Measurements from ENCODE around the gene LHFPL2. TPM values are rescaled to one million over a fixed set of nuclear protein-coding genes. Genes with fewer than 3 reads are reported as not detected.

The LHFPL2 gene
- total RNA-seq, 1 donor from 2014 or later: 47.6 TPM

DNA sequence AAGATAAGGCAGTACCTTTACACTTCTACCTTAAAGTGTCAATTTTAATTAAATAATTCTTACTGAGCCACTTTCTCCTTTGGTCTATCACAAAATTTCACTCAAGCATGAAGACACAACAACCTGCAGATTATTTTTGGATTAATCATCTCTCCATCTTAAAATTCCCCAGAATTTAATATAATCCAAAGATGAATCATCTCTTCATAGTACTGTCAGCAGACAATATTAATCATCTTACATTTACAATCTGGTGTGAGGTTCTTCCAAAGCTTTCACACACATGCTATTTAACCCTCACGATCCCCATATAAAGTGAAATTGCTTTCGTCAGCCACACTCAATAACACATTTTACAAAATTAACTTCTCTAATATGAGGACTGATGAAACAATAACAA, 43.0 kb downstream of the LHFPL2 start:
- TF ChIP-seq, protein P1, sequence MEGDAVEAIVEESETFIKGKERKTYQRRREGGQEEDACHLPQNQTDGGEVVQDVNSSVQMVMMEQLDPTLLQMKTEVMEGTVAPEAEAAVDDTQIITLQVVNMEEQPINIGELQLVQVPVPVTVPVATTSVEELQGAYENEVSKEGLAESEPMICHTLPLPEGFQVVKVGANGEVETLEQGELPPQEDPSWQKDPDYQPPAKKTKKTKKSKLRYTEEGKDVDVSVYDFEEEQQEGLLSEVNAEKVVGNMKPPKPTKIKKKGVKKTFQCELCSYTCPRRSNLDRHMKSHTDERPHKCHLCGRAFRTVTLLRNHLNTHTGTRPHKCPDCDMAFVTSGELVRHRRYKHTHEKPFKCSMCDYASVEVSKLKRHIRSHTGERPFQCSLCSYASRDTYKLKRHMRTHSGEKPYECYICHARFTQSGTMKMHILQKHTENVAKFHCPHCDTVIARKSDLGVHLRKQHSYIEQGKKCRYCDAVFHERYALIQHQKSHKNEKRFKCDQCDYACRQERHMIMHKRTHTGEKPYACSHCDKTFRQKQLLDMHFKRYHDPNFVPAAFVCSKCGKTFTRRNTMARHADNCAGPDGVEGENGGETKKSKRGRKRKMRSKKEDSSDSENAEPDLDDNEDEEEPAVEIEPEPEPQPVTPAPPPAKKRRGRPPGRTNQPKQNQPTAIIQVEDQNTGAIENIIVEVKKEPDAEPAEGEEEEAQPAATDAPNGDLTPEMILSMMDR (IDR thresholded peaks at IDR 0.05; ENCODE audit: unreplicated experiment): no peak
- no peak overlapping the region for H3K4me3 Mint-ChIP-seq (ENCODE audit: unreplicated experiment)
- no peak overlapping the region for H3K27ac Mint-ChIP-seq (ENCODE audit: unreplicated experiment)
- H3K4me1 Mint-ChIP-seq (ENCODE audit: unreplicated experiment): peaks cover 8% of the 10 kb centered on the region
- no peaks in the 10 kb centered on the region for H3K27me3 Mint-ChIP-seq (ENCODE audit: unreplicated experiment)
- no peaks in the 10 kb centered on the region for H3K9me3 Mint-ChIP-seq (ENCODE audit: unreplicated experiment)
- H3K36me3 Mint-ChIP-seq (ENCODE audit: low read depth, unreplicated experiment): peaks cover under 1% of the 10 kb centered on the region
- DNase-seq (ENCODE audit: low spot score): no peak

DNA sequence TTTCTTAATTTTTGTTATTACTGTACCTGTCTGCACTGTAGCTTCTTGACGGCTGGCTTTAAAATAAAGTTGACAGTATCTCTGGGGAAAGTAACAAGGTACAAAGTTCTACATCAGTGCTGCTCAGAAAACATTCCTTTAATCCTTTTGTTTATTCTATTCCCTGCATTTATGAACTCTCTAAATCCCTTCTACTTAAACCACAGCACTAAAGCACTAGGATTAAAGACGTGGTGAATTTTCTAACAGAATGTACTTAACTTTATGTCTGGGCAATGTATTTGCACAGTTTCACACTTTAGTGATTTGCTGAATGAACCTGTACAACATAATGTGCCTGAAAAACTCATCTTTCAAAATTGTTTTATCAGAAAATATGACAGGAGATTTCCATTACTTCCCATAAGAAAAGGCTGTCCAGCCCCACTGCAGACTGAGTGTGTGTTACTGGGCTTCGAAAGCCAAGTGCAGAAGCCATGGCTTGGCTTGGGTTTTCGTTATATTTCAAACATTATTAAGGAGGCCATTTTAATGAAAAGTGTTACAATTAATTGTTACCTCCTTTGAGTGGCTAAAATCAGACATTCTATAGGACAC, 43.8 kb downstream of the LHFPL2 start:
- DNase-seq (ENCODE audit: low spot score): no peak
- peaks cover 9% of the 10 kb centered on the region for H3K4me1 Mint-ChIP-seq (ENCODE audit: unreplicated experiment)
- H3K4me3 Mint-ChIP-seq (ENCODE audit: unreplicated experiment): no peak overlapping the region
- no peaks in the 10 kb centered on the region for H3K27me3 Mint-ChIP-seq (ENCODE audit: unreplicated experiment)
- TF ChIP-seq, protein P1 (IDR thresholded peaks at IDR 0.05; ENCODE audit: unreplicated experiment): no peak
- no peak overlapping the region for H3K27ac Mint-ChIP-seq (ENCODE audit: unreplicated experiment)
- H3K36me3 Mint-ChIP-seq (ENCODE audit: low read depth, unreplicated experiment): no peaks in the 10 kb centered on the region
- H3K9me3 Mint-ChIP-seq (ENCODE audit: unreplicated experiment): no peaks in the 10 kb centered on the region

DNA sequence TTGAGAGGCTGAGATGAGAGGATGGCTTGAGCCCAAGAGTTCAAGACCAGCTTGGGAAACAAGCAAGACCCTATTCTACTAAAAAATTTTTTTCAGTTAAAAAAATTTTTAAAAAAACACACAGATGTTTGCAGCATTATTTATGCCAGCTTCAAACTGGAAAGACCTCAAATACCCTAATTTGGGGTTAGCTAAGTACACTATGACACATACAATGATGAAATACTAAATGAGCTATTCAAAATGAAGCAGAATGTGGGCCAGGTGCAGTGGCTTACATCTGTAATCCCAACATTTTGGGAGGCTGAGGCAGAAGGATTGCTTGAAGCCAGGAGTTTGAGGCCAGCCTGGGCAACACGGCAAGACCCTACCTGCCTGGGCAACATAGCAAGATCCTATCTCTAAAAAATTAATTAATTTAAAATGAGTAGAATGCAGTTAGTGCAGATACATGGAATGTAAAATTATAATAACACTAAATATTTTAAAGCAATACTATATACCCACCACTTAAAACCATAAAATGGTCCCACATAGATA, 44.9 kb downstream of the LHFPL2 start:
- H3K4me3 Mint-ChIP-seq (ENCODE audit: unreplicated experiment): no peak overlapping the region
- H3K36me3 Mint-ChIP-seq (ENCODE audit: low read depth, unreplicated experiment): peaks cover 3% of the 10 kb centered on the region
- TF ChIP-seq, protein P1 (IDR thresholded peaks at IDR 0.05; ENCODE audit: unreplicated experiment): no peak
- DNase-seq (ENCODE audit: low spot score): no peak
- H3K4me1 Mint-ChIP-seq (ENCODE audit: unreplicated experiment): peaks cover 12% of the 10 kb centered on the region
- no peak overlapping the region for H3K27ac Mint-ChIP-seq (ENCODE audit: unreplicated experiment)
- H3K27me3 Mint-ChIP-seq (ENCODE audit: unreplicated experiment): no peaks in the 10 kb centered on the region
- H3K9me3 Mint-ChIP-seq (ENCODE audit: unreplicated experiment): no peaks in the 10 kb centered on the region

DNA sequence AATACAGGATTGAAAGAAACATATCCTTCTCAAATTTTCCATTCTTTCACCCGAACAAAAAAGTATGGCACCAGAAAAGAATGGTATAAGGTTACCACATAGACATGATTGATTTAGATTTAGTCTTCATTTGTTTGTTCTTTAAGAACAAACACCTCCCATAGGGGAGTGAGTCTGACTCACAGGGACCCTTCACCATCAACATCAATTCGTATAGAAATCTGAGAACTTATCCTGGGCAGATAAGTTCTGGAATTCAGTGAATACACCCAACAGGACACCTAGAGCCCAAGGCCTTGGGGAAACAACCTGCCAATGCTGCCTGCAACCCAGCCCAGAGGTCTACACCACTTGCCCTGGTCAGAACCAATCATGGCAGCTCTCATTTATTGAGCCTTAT, 46.2 kb downstream of the LHFPL2 start:
- Mint-ChIP-seq H3K27ac (ENCODE audit: unreplicated experiment) (no peak overlapping the region), H3K4me3 (ENCODE audit: unreplicated experiment) (no peak overlapping the region), H3K9me3 (ENCODE audit: unreplicated experiment) (no peaks in the 10 kb centered on the region), H3K27me3 (ENCODE audit: unreplicated experiment) (no peaks in the 10 kb centered on the region), H3K4me1 (ENCODE audit: unreplicated experiment) (peaks cover 15% of the 10 kb centered on the region), H3K36me3 (ENCODE audit: low read depth, unreplicated experiment) (peaks cover 3% of the 10 kb centered on the region)
- no peak for DNase-seq (ENCODE audit: low spot score)
- TF ChIP-seq, protein P1 (IDR thresholded peaks at IDR 0.05; ENCODE audit: unreplicated experiment): no peak

DNA sequence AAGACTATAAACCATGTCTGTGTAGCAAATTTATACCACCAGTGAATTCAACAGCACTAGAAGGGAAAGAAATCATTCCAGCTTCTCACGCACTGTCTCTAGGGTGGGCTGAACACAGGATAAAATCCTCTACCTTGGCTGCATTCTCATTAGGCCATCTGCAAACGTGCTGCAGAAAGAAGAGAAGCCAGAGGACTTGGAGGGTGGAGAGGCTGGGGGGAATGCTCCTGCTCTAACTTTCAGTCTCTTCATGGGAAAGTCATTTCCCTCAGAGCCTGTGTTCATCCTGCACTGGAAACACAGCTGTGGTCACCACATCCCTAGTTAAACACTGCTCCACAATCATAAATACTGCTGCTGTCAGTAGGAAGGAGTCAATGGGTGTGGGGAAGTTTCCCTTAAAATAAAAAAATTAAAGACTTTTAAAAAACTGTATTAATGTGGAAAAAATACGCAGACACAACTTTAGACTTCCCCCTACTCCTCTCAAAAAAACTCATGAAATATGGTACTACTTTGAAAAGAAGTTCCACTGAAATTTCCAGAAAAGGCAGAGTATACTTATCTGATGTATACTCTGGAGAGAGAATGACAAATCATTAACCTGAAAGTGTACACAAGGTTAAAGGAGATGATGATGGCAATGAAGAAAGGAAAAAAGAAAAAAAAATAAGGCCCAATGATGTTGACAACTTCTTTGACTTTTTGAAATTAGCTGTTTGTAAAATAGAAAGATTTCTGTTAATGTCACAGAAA, 46.8 kb downstream of the LHFPL2 start:
- TF ChIP-seq, protein P1 (IDR thresholded peaks at IDR 0.05; ENCODE audit: unreplicated experiment): no peak
- no peak overlapping the region for H3K27ac Mint-ChIP-seq (ENCODE audit: unreplicated experiment)
- peaks cover 21% of the 10 kb centered on the region for H3K4me1 Mint-ChIP-seq (ENCODE audit: unreplicated experiment)
- no peaks in the 10 kb centered on the region for H3K9me3 Mint-ChIP-seq (ENCODE audit: unreplicated experiment)
- H3K36me3 Mint-ChIP-seq (ENCODE audit: low read depth, unreplicated experiment): peaks cover 3% of the 10 kb centered on the region
- no peak for DNase-seq (ENCODE audit: low spot score)
- H3K27me3 Mint-ChIP-seq (ENCODE audit: unreplicated experiment): no peaks in the 10 kb centered on the region
- no peak overlapping the region for H3K4me3 Mint-ChIP-seq (ENCODE audit: unreplicated experiment)
